H1 (cell line): ENCODE data around the gene CAMK2A. TPM values are rescaled to one million over a fixed set of nuclear protein-coding genes. Genes with fewer than 3 reads are reported as not detected.

Experiments
- FOSL1 ChIP-seq: IDR thresholded peaks from 2 replicates; pipeline ENCODE4 v1.6.1; 2011; ENCODE audit warnings: mild to moderate bottlenecking, low read depth, low read length, moderate library complexity; ENCODE audit not compliant: insufficient read depth
- SP4 ChIP-seq: IDR thresholded peaks from 2 replicates; pipeline ENCODE4 v1.6.1; 2012; ENCODE audit warnings: low read length, inconsistent platforms
- polyA plus RNA-seq, 7 experiments: library from polyadenylated mRNA; depleted of rRNA in 3 of 7; stranded (reverse) in 5 of 7; unstranded in 2 of 7; fragments of >200 nt in 5 of 7; fragments of 200-250 nt in 2 of 7; gene quantifications; 1 replicate in 5 of 7; 2 replicates in 1 of 7; 4 replicates in 1 of 7; pipeline versions ENCODE4 v1.2.1 to v1.2.3, GENCODE V29; 2011 to 2013; ENCODE audit warnings: missing spikeins in 2 of 7, mixed read lengths in 2 of 7
- total RNA-seq: library from RNA; stranded (reverse); fragmentation: NEBNext Ultra II Directional; extraction: Animal tissue kit (Norgen Biotek cat#: 25700); gene quantifications from 2 replicates; pipeline ENCODE4 v1.2.1, GENCODE V29; 2021

The CAMK2A gene
- total and polyA plus RNA-seq, 2 of the 8 experiments (the other 6 are each of a cell fraction or from before 2014, with no cell fraction given): 0.20 to 0.28 TPM

- TF ChIP-seq FOSL1 (no peak), SP4 (no peak)
Observed at GRCh38 chr5:150253416-150254208, 36.0 kb downstream of the CAMK2A start (continued).
